ENCODE measurements around the gene COX18. TPM values are rescaled to one million over a fixed set of nuclear protein-coding genes. Genes with fewer than 3 reads are reported as not detected.

The COX18 gene
- total and polyA plus RNA-seq, 2 of the 4 experiments (the other 2 are of a cell fraction), result 8.0 to 22.0 TPM

DNA sequence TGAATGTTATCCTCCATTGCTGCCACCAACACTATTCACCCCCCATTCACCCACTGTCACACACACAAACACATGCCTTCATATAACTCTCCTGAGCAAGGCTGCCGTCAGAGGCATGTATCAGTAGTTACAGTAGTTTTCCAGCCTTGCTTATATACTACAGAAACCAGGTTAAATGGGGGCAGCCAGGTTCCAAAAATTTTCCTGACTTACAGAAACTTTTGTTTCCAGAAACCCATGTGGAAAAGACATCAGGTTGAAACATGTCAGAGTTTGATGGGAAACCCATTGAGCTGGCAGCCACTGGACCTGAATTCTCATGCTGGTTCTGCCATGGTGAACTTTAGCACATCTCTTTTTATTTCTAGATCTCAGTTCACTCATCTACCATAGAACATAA lies 64.0 kb downstream of the COX18 start:
- H4K8ac ChIP-seq (ENCODE audit: low read depth in 2 of 2, low read length in 2 of 2), result no peak overlapping the region
- TF ChIP-seq CTCF (conservative IDR thresholded peaks at IDR 0.05; ENCODE audit: low read depth, low read length) (no peak), FOS (IDR thresholded peaks at IDR 0.05; ENCODE audit: low read depth, low read length) (no peak), MXI1 (IDR thresholded peaks at IDR 0.05; ENCODE audit: borderline replicate concordance, low read depth, low read length) (no peak), CHD1 (IDR thresholded peaks at IDR 0.05; ENCODE audit: low read depth, low read length) (no peak), RFX5 (IDR thresholded peaks at IDR 0.05; ENCODE audit: low read depth, low read length) (no peak), RCOR1 (IDR thresholded peaks at IDR 0.05; ENCODE audit: insufficient replicate concordance, low read length) (no peak), NFE2L2 (IDR thresholded peaks at IDR 0.05; ENCODE audit: low read depth, low read length) (no peak)
- TF ChIP-seq, protein P1, sequence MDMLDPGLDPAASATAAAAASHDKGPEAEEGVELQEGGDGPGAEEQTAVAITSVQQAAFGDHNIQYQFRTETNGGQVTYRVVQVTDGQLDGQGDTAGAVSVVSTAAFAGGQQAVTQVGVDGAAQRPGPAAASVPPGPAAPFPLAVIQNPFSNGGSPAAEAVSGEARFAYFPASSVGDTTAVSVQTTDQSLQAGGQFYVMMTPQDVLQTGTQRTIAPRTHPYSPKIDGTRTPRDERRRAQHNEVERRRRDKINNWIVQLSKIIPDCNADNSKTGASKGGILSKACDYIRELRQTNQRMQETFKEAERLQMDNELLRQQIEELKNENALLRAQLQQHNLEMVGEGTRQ (IDR thresholded peaks at IDR 0.05; ENCODE audit: low read depth, low read length), result no peak
- H3K23ac ChIP-seq (ENCODE audit: low read depth, low read length), result no peak overlapping the region
- H3K4me1 ChIP-seq (ENCODE audit: control insufficient read depth, insufficient read depth, low read length), result no peaks in the 10 kb centered on the region
- CTCF ChIA-PET, result no interaction called here
- H4K20me1 ChIP-seq (ENCODE audit: insufficient read depth, low read length), result no peaks in the 10 kb centered on the region
- no peaks in the 10 kb centered on the region for H3K36me3 ChIP-seq (ENCODE audit: control insufficient read depth, insufficient read depth, low read length)
- no peak overlapping the region for H3K4ac ChIP-seq (ENCODE audit: low read depth, low read length)
- H2BK15ac ChIP-seq (ENCODE audit: low read depth, low read length), result no peak overlapping the region
- H3K9me3 ChIP-seq (ENCODE audit: control insufficient read depth, insufficient read depth, low read length), result no peaks in the 10 kb centered on the region
- H3K18ac ChIP-seq (ENCODE audit: low read depth, low read length), result no peak overlapping the region
- H2AFZ ChIP-seq (replicated peaks; ENCODE audit: low read length, poor library complexity), result no peak overlapping the region
- POLR2A ChIA-PET (ENCODE audit: unreplicated experiment), result no interaction called here
- H4K5ac ChIP-seq (ENCODE audit: low read depth, low read length), result no peak overlapping the region
- no CpG with 5 or more reads among the region's 1 CpG for WGBS, 2 experiments (ENCODE audit: extremely low coverage in 2 of 2, insufficient read length in 1 of 2)
- H3K14ac ChIP-seq (replicated peaks; ENCODE audit: low read depth, low read length), result no peak overlapping the region
- intact Hi-C loops (cut with micrococcal nuclease), result no loop called here
- BruUV-seq (replicated peaks), result no TSS peak
- DNase-seq (no peak), ATAC-seq (ENCODE audit: low read depth) (no peak)
- H2BK20ac ChIP-seq (ENCODE audit: low read depth, low read length), result no peak overlapping the region
- dilution Hi-C loops (cut with HindIII; ENCODE audit: low sequenced_read_pairs, unreplicated experiment), result no loop called here
- peaks cover 4% of the 10 kb centered on the region; the same call in 1 of the 2 replicates for H3K27me3 ChIP-seq (ENCODE audit: control insufficient read depth, insufficient read depth, low read length)
- no peak overlapping the region for H3K27ac ChIP-seq (ENCODE audit: insufficient read depth, low read length)
- H2BK5ac ChIP-seq (ENCODE audit: low read depth, low read length, poor library complexity, severe bottlenecking), result no peak overlapping the region
- H3K9me1 ChIP-seq (ENCODE audit: insufficient read depth, low read length), result no peaks in the 10 kb centered on the region
- H3K9ac ChIP-seq (ENCODE audit: low read depth, low read length), result no peak overlapping the region
- no peak overlapping the region for H2BK120ac ChIP-seq (ENCODE audit: low read depth, low read length)
- H3K56ac ChIP-seq (ENCODE audit: extremely low read depth, insufficient read depth, low read length), result no peak overlapping the region
- in situ Hi-C loops (cut with MboI; ENCODE audit: low sequenced_read_pairs), result no loop called here
- H2AK9ac ChIP-seq (replicated peaks; ENCODE audit: low read depth, low read length, poor library complexity), result no peak overlapping the region
- H3K79me1 ChIP-seq (ENCODE audit: low read depth in 1 of 2, low read length in 2 of 2), result no peaks in the 10 kb centered on the region
- H3K4me3 ChIP-seq (ENCODE audit: insufficient read depth, low read depth, low read length), result no peak overlapping the region
- H3K4me2 ChIP-seq (ENCODE audit: low read depth, low read length), result no peak overlapping the region
- H2AK5ac ChIP-seq (ENCODE audit: low read depth, low read length), result no peak overlapping the region
- no peak overlapping the region for H4K91ac ChIP-seq (ENCODE audit: insufficient read depth, low read depth, low read length)

Small RNAs within 50 kb of the gene (microRNA-seq; reads per million reads assigned to microRNA genes)
- not detected for gene RNU6ATAC5P (ENCODE audit: insufficient read depth, insufficient read length)

Small RNAs within 50 kb of the gene (small RNA-seq; reads per million reads assigned to genes)
- gene RNU6ATAC5P, result 0 reads per million in 5 experiments

Other genes with a start within 250 kb of the COX18 start
- gene ANKRD17, start 189.1 kb upstream of the COX18 start, total RNA-seq (2012; rRNA removed), result 75.3 and 77.2 TPM in 2 replicates
- 28.5 and 30.5 TPM in 2 replicates for gene ANKRD17, start 189.1 kb upstream of the COX18 start, polyA plus RNA-seq (2012; rRNA removed)